MM.1S (cell line): Measurements from ENCODE around the gene CEP43.

ENCODE experiments used
- EZH2 ChIP-seq: fragments of 300-600 bp; sonication (generic); optimal IDR thresholded peaks from 2 replicates; pipeline ENCODE3; 2017; ENCODE audit warnings: low read depth, mild to moderate bottlenecking, antibody characterized with exemption, low read length, mixed read lengths
- TF ChIP-seq, protein P1 (sequence below): fragments of 300-600 bp; sonication (generic); IDR thresholded peaks from 2 replicates; pipeline ENCODE4 v1.5.1; 2016; ENCODE audit warnings: antibody characterized with exemption, low read length, mixed read lengths

- TF ChIP-seq, protein P1, sequence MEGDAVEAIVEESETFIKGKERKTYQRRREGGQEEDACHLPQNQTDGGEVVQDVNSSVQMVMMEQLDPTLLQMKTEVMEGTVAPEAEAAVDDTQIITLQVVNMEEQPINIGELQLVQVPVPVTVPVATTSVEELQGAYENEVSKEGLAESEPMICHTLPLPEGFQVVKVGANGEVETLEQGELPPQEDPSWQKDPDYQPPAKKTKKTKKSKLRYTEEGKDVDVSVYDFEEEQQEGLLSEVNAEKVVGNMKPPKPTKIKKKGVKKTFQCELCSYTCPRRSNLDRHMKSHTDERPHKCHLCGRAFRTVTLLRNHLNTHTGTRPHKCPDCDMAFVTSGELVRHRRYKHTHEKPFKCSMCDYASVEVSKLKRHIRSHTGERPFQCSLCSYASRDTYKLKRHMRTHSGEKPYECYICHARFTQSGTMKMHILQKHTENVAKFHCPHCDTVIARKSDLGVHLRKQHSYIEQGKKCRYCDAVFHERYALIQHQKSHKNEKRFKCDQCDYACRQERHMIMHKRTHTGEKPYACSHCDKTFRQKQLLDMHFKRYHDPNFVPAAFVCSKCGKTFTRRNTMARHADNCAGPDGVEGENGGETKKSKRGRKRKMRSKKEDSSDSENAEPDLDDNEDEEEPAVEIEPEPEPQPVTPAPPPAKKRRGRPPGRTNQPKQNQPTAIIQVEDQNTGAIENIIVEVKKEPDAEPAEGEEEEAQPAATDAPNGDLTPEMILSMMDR, result no peak
- no peak for TF ChIP-seq EZH2
Measured at GRCh38 chr6:167007985-167008384, 8.8 kb downstream of the CEP43 start.
